GM12874 (cell line): ENCODE results near the gene SRGAP1.

Source experiments
- CTCF ChIP-seq: IDR thresholded peaks from 2 replicates; pipeline ENCODE4 v1.5.1; 2011; ENCODE audit warnings: low read depth, mild to moderate bottlenecking, control low read depth, low read length, moderate library complexity; ENCODE audit not compliant: insufficient read depth

SRGAP1 gene

GRCh38 chr12:64122154-64122553 is 277.7 kb downstream of the SRGAP1 start:
- no peak for TF ChIP-seq CTCF

GRCh38 chr12:64122995-64123394 is 278.5 kb downstream of the SRGAP1 start:
- no peak for TF ChIP-seq CTCF

GRCh38 chr12:64123448-64123847 is 278.9 kb downstream of the SRGAP1 start:
- TF ChIP-seq CTCF: no peak

GRCh38 chr12:64124511-64125197 is 280.2 kb downstream of the SRGAP1 start:
- no peak for TF ChIP-seq CTCF

GRCh38 chr12:64125913-64126312 is 281.4 kb downstream of the SRGAP1 start:
- no peak for TF ChIP-seq CTCF

- TF ChIP-seq CTCF: no peak
Observed at GRCh38 chr12:64127811-64128210, 283.3 kb downstream of the SRGAP1 start.

- no peak for TF ChIP-seq CTCF
Observed at GRCh38 chr12:64128366-64128765, 283.9 kb downstream of the SRGAP1 start.

GRCh38 chr12:64137117-64137516 is 292.6 kb downstream of the SRGAP1 start:
- TF ChIP-seq CTCF: no peak
